Stimulated activated CD8-positive, alpha-beta memory T cell treated with anti-CD3 and anti-CD28 coated beads, Interleukin-12 subunit alpha, Interleukin-12 subunit beta, amount 100 ng/mL, for 24 hours (primary cell): ENCODE measurements around the gene TTC22.

Experiments used
- DNase-seq: peaks from one replicate; pipeline ENCODE4 v3.0.0-alpha.2; 2020; ENCODE audit errors: extremely low read depth

Gene TTC22

GRCh38 chr1:54800899-54801759 is at the start of gene TTC22:
Gene TTC22, minus strand, starts transcription at chr1:54801323. Its CDS starts 160 bp downstream, at chr1:54801163.
- DNase-seq: peak; percentile 35

GRCh38 chr1:54850737-54851136 is 49.6 kb upstream of the TTC22 start:
- no peak for DNase-seq

- no peak for DNase-seq
These were observed 49.1 kb upstream of the TTC22 start for GRCh38 chr1:54850069-54850730.

GRCh38 chr1:54849219-54850068 is 48.3 kb upstream of the TTC22 start:
- no peak for DNase-seq

DNA sequence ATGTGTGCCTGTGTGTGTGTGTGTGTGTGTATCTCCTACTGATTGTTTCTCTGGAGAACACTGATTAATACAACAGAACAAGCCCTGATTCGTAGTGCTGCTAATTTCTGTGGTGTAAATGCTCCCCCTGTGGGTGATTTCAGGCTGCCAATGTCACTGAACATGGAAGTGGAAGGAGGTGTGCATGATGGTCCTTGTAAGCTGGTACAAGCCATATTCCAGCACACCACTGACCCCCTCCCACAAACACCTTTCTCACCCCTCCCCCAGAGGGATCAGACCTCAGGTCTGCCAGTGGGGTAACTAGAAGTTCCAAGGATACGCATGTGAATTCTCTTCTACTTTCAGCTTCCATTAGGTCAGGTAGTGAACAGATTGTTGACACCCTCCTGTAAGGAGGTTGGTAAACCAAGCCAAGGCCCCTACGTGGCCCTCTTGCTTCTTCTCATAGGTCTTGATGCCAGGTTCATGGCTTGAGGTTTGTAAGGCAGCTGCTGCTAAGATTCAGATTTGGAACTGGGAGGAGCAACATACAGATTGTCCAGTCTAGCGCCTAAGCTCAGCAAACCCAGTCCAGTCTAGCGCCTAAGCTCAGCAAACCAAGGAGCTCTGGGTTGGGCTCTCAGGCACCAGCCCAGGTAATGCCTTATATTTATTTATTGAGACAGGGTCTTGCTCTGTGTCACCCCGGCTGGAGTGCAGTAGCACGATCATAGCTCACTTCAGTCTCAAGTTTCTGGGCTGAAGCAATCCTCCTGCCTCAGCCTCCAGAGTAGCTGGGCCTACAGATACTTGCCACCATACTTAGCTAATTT is 47.2 kb upstream of the TTC22 start:
- DNase-seq: no peak

DNA sequence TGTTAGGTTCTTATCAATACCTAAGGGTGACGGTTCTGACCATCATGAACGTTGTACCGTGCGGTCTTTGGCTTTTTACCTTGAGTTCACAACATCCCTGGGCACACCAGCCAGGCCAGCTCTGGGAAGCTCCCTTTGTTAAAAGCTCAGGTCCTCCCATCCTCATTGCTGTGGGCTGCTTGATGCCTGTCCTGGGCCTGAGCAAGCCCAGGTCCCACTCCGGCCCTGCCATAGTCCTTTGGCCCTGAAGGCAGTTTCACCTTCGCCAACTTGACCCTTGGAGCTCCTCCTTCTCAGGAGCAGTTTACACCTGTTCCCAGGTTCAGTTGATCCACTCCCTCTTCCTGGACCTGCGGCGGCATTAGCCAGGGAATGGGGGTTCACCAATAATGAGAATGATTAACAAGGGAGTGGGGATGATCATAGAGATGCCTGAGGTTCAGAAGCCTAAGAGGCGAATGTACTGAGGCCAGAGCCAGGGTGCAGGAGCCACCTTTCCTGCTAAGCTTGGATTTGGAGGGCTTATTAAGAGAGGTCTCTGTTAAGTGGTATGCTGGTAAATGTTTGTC is 45.7 kb upstream of the TTC22 start:
- DNase-seq: no peak

DNA sequence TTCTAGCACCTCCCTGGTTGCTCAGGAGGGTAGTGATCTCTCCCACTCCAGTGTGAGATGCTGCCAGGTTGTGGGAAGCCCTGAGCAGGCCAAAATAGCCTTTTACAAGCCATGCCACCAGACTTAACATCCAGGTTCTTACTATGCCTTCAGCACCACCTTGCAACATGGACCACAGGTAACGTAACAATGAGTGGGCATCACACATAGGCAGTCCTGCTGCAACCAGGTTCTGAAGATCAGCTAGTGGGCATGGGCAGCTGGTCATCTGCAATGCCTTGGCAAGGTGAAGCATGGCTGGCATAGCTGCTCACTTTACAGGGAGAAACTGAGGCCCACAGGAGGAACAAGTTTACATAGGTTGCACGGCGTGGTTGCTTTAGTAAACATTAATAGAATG is 45.2 kb upstream of the TTC22 start:
- DNase-seq: no peak

GRCh38 chr1:54845772-54846171 is 44.6 kb upstream of the TTC22 start:
- DNase-seq: no peak

DNA sequence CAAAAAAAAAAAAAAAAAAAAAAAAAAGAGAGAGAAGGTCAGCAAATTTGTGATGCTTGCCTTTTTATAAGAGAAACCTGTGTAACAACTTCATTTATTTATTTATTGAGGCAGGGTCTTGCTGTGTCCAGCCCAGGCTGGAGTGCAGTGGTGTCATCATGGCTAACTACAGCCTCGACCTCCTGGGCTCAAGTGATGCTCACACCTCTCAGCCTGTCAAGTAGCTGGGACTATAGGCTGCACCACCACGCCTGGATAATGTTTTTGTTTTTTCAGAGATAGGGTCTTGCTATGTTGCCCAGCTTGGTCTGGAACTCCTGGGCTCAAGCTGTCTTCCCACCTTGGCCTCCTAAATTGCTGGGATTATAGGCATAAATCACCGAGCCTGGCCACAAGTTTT is 43.4 kb upstream of the TTC22 start:
- DNase-seq: no peak

DNA sequence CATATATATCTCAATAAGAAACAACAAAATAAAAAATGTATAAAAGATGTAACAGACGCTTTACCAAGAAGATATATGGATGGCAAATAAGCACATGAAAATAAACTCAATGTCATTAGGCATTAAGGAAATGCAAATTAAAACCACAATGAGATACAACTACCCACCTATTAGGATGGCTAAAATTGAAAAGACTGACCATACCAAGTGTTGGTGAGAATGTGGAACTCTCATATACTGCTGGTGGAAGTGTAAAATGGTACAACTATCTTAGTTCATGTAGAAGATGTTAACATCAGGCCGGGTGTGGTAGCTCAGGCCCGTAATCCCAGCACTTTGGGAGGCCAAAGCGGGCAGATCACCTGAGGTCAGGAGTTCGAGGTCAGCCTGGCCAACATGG is 42.3 kb upstream of the TTC22 start:
- DNase-seq: no peak

DNA sequence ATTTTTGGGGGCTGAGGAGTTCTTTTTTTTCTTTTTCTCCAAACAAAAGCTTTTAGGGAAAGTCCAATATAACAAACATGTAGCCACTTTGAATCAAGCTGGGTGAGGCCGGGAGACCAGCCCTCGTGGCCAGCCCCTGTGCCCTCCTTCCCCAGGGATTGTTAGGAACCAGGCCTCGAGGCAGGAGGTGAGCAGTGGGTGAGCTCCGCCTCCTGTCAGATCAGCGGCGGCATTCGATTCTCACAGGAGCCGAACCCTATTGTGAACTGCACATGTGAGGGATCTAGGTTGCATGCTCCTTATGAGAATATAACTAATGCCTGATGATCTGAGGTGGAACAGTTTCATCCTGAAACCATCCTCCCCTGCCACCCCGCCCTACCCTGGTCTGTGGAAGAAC is 41.8 kb upstream of the TTC22 start:
- no peak for DNase-seq

- no peak for DNase-seq
These were observed 41.2 kb upstream of the TTC22 start for GRCh38 chr1:54842206-54842915.

- no peak for DNase-seq
These were observed 38.7 kb upstream of the TTC22 start for GRCh38 chr1:54839824-54840223.

GRCh38 chr1:54838565-54839180 is 37.5 kb upstream of the TTC22 start:
- DNase-seq: no peak

GRCh38 chr1:54837002-54837853 is 36.1 kb upstream of the TTC22 start:
- no peak for DNase-seq

DNA sequence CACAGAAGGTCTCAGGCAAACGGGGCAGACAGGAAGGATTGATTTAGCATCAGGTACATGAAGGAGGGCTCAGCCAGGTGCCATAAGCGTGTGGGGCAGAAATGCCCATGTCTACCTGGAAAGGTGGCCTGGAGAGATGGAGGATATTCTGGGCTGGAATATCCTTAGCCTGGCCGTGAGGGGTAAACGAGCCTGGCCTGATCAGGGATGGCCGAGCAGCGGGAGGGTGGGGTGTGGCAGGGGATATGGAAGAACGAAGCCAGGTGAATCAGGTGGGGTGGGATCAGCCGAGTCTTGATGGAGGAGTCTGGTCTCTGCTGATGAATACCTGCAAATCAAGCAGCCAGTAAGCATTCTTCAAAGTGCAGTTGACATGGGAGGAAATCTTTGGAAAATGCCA is 35.5 kb upstream of the TTC22 start:
- no peak for DNase-seq

DNA sequence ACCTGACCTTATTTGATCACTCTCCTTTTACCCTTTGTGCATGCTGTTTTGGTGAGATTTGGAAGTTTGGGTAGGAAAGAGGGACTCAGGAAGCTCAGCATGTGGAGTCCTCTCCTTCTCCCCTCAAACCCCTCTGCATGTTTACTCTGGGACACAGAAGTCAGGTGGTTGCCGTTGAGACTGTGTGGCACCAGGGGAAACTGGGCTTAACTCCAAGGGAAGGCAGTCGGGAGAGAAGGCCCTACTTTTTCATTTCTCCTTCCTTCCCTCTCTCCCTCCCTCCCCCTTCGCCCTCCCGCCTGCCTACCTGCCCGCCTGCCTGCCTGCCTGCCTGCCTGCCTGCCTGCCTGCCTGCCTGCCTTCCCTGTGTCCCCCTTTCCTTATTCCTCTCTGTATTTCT is 34.8 kb upstream of the TTC22 start:
- no peak for DNase-seq

DNA sequence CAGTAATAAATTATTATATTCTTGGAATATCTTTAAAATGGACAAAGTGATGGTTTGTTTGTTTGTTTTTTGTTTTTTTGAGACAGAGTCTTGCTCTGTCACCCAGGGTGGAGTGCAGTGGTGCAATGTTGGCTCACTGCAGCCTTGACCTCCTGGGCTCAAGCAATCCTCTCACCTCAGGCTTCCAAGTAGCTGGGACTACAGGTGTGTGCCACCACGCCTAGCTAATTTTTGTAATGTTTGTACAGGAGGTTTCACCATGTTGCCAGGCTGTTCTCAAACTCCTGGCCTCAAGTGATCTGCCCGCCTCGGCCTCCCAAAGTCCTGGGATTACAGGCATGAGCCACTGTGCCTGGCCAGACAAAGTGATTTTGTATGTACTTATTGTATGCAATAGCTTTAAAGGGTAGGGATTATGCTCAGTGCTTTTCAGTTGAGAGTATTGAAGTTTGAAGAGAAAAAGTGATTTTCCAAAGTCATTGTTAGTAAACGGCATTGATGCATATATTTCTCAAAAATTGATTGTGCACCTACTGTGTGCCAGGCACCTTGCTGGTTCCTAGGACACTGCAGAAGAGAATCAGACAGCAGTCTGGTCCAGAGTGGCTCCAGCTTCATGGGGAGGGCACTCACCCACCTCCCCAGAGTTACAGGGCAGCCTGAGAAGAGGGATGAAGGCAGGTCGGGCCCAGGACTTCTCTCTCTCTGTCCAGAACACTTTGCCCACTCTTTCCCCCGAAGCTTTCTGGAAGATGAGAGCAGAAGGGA is 34.2 kb upstream of the TTC22 start:
- no peak for DNase-seq
